GM12865 (cell line): ENCODE results near the gene STX18.

Source experiments
- DNase-seq: peaks from one replicate; pipeline ENCODE4 v3.0.0; 2010; ENCODE audit warnings: low read depth
- H3K4me3 ChIP-seq: 2 replicates; pipeline ENCODE4 v1.5.1; 2011; ENCODE audit warnings: mild to moderate bottlenecking, low read depth, low read length, control low read depth
- CTCF ChIP-seq: IDR thresholded peaks from 2 replicates; pipeline ENCODE4 v1.5.1; 2011; ENCODE audit warnings: low read length, control low read depth, low read depth, inconsistent platforms; ENCODE audit not compliant: insufficient read depth; ENCODE audit errors: missing control alignments

Gene STX18

DNA sequence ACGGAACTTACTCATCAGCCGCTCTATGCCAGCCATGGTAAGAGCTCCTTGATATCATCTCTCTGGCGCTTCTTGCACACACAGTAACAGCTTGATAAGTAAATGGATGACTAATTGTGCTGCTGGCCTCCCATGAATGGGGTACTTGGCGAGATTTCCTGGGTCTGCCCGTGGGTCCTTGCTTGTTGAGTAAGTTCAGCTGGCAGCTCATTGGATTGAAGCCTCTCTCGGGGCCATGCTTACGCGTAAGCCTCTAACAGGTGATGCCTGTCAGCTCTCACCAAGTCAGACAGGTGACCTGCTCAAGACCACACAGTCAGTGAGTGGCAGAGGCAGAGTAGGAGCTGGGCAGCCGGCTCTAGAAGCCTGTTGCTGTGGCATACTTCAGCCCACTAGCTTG lies 147.2 kb downstream of the STX18 start:
- no peak for TF ChIP-seq CTCF

GRCh38 chr4:4392501-4393183 lies 149.2 kb downstream of the STX18 start:
- DNase-seq, result no peak
- no peak overlapping the region for H3K4me3 ChIP-seq
- TF ChIP-seq CTCF, result no peak

More for the DNA sequence above, 147.2 kb downstream of the STX18 start:
- H3K4me3 ChIP-seq, result no peak overlapping the region
- no peak for DNase-seq

DNA sequence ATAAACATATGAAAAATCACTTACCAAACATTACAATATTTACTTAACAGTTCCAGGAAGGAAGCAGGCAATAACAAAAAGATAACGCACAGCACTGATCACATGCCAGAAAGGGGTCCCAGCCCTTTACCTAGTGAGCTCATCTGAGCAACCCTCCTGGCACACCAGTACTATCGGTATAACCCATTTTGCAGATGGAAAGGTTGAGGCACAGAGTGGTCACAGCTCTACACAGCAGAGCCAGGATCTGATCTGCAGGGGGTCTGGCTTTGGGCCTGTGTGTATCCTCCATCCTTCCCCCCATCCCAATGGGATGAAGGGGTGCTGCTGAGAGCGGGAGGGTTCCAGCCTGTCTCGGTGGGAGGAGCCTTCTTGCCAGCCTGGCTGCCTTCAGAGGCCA lies 150.0 kb downstream of the STX18 start:
- H3K4me3 ChIP-seq, result no peak overlapping the region
- DNase-seq, result no peak
- TF ChIP-seq CTCF, result no peak

DNA sequence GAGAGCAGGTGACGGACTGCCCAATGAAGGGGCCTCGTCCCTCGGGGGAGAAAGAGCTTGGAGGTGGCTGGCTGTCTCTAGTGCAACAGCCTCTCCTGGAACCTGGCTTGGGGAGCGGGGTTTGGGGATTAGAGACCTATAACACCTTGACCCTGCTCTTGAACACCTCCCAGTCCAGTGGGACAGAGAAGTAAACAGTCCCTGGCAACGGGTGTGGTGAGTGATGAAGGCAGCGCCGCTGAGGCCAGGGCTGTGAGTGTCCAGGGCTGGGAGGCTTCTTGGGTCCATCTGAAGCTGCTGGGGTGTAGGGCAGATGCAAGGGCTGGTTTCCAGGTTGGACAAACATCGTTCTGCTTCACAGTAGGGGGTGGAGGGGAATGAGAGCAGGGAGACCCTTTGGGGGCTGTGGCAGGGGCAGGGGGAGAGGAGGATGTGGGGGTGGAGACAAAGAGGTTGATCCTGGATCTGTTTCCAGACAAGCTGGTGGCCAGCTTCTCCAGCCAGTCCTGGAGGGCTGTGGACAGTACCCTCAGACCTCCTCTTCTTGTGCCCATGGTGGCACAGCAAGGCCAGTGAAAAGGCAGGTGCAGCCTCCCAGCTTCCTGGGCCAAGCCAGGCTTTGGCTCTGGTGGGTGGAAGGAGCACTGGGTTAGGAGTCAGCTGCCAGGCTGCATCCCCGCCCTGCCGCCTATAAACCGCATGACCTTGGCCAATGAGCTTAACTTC lies 151.2 kb downstream of the STX18 start:
- DNase-seq, result no peak
- TF ChIP-seq CTCF, result no peak
- no peak overlapping the region for H3K4me3 ChIP-seq

GRCh38 chr4:4390046-4390445 lies 151.8 kb downstream of the STX18 start:
- no peak overlapping the region for H3K4me3 ChIP-seq
- no peak for TF ChIP-seq CTCF
- no peak for DNase-seq

GRCh38 chr4:4388836-4389575 lies 152.8 kb downstream of the STX18 start:
- H3K4me3 ChIP-seq, result no peak overlapping the region
- DNase-seq, result no peak
- no peak for TF ChIP-seq CTCF
